Measurements from ENCODE around the gene LPAR3. TPM values are rescaled to one million over a fixed set of nuclear protein-coding genes. Genes with fewer than 3 reads are reported as not detected.

LPAR3 gene
- total and polyA plus RNA-seq, 2 of the 4 experiments (the other 2 are of a cell fraction), result 0.09 to 0.18 TPM

- Histone ChIP-seq H3K4me1 (ENCODE audit: control insufficient read depth, insufficient read depth, low read length) (peaks cover 10% of the 10 kb centered on the region), H3K79me1 (ENCODE audit: low read depth in 1 of 2, low read length in 2 of 2) (no peaks in the 10 kb centered on the region), H2AFZ (replicated peaks; ENCODE audit: low read length, poor library complexity) (no peak overlapping the region), H3K14ac (replicated peaks; ENCODE audit: low read depth, low read length) (no peak overlapping the region), H3K4me3 (ENCODE audit: insufficient read depth, low read depth, low read length) (no peak overlapping the region), H3K4me2 (ENCODE audit: low read depth, low read length) (no peak overlapping the region), H3K9me1 (ENCODE audit: insufficient read depth, low read length) (peaks cover 14% of the 10 kb centered on the region), H2BK120ac (ENCODE audit: low read depth, low read length) (no peak overlapping the region), H3K23ac (ENCODE audit: low read depth, low read length) (no peak overlapping the region), H3K4ac (ENCODE audit: low read depth, low read length) (no peak overlapping the region), H2BK20ac (ENCODE audit: low read depth, low read length) (peak overlapping the region; percentile 44; the same call in 1 of the 2 replicates), H4K20me1 (ENCODE audit: insufficient read depth, low read length) (no peaks in the 10 kb centered on the region), H3K36me3 (ENCODE audit: control insufficient read depth, insufficient read depth, low read length) (no peaks in the 10 kb centered on the region), H3K18ac (ENCODE audit: low read depth, low read length) (no peak overlapping the region), H4K5ac (ENCODE audit: low read depth, low read length) (no peak overlapping the region), H4K91ac (ENCODE audit: insufficient read depth, low read depth, low read length) (no peak overlapping the region), H3K9ac (ENCODE audit: low read depth, low read length) (no peak overlapping the region), H4K8ac (ENCODE audit: low read depth in 2 of 2, low read length in 2 of 2) (no peak overlapping the region), H2BK5ac (ENCODE audit: low read depth, low read length, poor library complexity, severe bottlenecking) (no peak overlapping the region), H2BK15ac (ENCODE audit: low read depth, low read length) (no peak overlapping the region), H3K27ac (ENCODE audit: insufficient read depth, low read length) (no peak overlapping the region), H3K56ac (ENCODE audit: extremely low read depth, insufficient read depth, low read length) (no peak overlapping the region), H3K27me3 (ENCODE audit: control insufficient read depth, insufficient read depth, low read length) (peaks cover 2% of the 10 kb centered on the region; the same call in 1 of the 2 replicates), H2AK9ac (replicated peaks; ENCODE audit: low read depth, low read length, poor library complexity) (no peak overlapping the region), H3K9me3 (ENCODE audit: control insufficient read depth, insufficient read depth, low read length) (no peaks in the 10 kb centered on the region), H2AK5ac (ENCODE audit: low read depth, low read length) (no peak overlapping the region; the same call in 1 of the 2 replicates)
- dilution Hi-C loops (cut with HindIII; ENCODE audit: low sequenced_read_pairs, unreplicated experiment) (no loop called here), in situ Hi-C loops (cut with MboI; ENCODE audit: low sequenced_read_pairs) (no loop called here), intact Hi-C loops (cut with micrococcal nuclease) (no loop called here)
- TF ChIP-seq RCOR1 (IDR thresholded peaks at IDR 0.05; ENCODE audit: insufficient replicate concordance, low read length) (no peak), CHD1 (IDR thresholded peaks at IDR 0.05; ENCODE audit: low read depth, low read length) (no peak), SMC3 (IDR thresholded peaks at IDR 0.05; ENCODE audit: low read depth, low read length) (no peak), FOS (IDR thresholded peaks at IDR 0.05; ENCODE audit: low read depth, low read length) (no peak), MXI1 (IDR thresholded peaks at IDR 0.05; ENCODE audit: borderline replicate concordance, low read depth, low read length) (no peak), POLR2A (IDR thresholded peaks at IDR 0.05; ENCODE audit: low read depth, low read length) (no peak), RAD21 (IDR thresholded peaks at IDR 0.05; ENCODE audit: low read length) (no peak), MAFK (IDR thresholded peaks at IDR 0.05; ENCODE audit: low read depth, low read length) (no peak), MAZ (IDR thresholded peaks at IDR 0.05; ENCODE audit: borderline replicate concordance, low read depth, low read length) (no peak), USF2 (IDR thresholded peaks at IDR 0.05; ENCODE audit: low read depth, low read length) (no peak), CEBPB (IDR thresholded peaks at IDR 0.05; ENCODE audit: low read depth, low read length) (no peak), CTCF (conservative IDR thresholded peaks at IDR 0.05; ENCODE audit: low read depth, low read length) (no peak), RFX5 (IDR thresholded peaks at IDR 0.05; ENCODE audit: low read depth, low read length) (no peak), NFE2L2 (IDR thresholded peaks at IDR 0.05; ENCODE audit: low read depth, low read length) (no peak)
- TF ChIP-seq, protein P1, sequence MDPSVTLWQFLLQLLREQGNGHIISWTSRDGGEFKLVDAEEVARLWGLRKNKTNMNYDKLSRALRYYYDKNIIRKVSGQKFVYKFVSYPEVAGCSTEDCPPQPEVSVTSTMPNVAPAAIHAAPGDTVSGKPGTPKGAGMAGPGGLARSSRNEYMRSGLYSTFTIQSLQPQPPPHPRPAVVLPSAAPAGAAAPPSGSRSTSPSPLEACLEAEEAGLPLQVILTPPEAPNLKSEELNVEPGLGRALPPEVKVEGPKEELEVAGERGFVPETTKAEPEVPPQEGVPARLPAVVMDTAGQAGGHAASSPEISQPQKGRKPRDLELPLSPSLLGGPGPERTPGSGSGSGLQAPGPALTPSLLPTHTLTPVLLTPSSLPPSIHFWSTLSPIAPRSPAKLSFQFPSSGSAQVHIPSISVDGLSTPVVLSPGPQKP (IDR thresholded peaks at IDR 0.05; ENCODE audit: borderline replicate concordance, low read depth, low read length), result no peak
- CTCF ChIA-PET, result no interaction called here
- 67% methylated on average over 1 of the region's 2 CpGs; no CpG with 5 or more reads in 1 of the 2 experiments for WGBS, 2 experiments (ENCODE audit: extremely low coverage in 2 of 2, insufficient read length in 1 of 2)
- POLR2A ChIA-PET (ENCODE audit: unreplicated experiment), result no interaction called here
- DNase-seq (no peak), ATAC-seq (ENCODE audit: low read depth) (no peak)
- no TSS peak for BruUV-seq (replicated peaks)
These were observed 36.2 kb downstream of the LPAR3 start for GRCh38 chr1:84856726-84857270.

All from IMR-90 (cell line).